HepG2 (cell line): ENCODE results near the gene DYSF.

ENCODE experiments used
- ATF7 ChIP-seq, 2 experiments: fragments of 450-650 bp in 1 of 2; sonication (generic) in 1 of 2; formaldehyde crosslinking in 1 of 2; IDR thresholded peaks; 2 replicates each; pipeline versions ENCODE4 v1.4.0 to v1.6.1; 2016 to 2020; ENCODE audit warnings: antibody characterized with exemption in 1 of 2, mild to moderate bottlenecking in 1 of 2, missing genetic modification reagents in 1 of 2
- CBX2 ChIP-seq, 2 experiments: fragments of 200-600 bp in 1 of 2; sonication (generic); formaldehyde crosslinking in 1 of 2; IDR thresholded peaks; 2 replicates each; pipeline versions ENCODE4 v1.7.0 to v1.8.1; 2018 to 2022; ENCODE audit warnings: low read depth in 2 of 2, low read length in 1 of 2, mild to moderate bottlenecking in 1 of 2, missing genetic modification reagents in 1 of 2
- FOSL2 ChIP-seq: sonication (generic); formaldehyde crosslinking; IDR thresholded peaks from 2 replicates; pipeline ENCODE4 v1.4.0; 2020; ENCODE audit warnings: missing genetic modification reagents
- JUND ChIP-seq: sonication (generic); formaldehyde crosslinking; IDR thresholded peaks from 2 replicates; pipeline ENCODE4 v1.8.0; 2022; ENCODE audit warnings: mild to moderate bottlenecking, missing genetic modification reagents
- MXD4 ChIP-seq: IDR thresholded peaks from 2 replicates; pipeline ENCODE4 v1.6.1; 2016; ENCODE audit warnings: mild to moderate bottlenecking, missing biosample characterization, missing genetic modification reagents
- POLR2A ChIP-seq, 2 experiments: IDR thresholded peaks; 2 replicates each; pipeline ENCODE4 v1.6.1; 2011; ENCODE audit warnings: low read depth in 2 of 2, low read length in 2 of 2, mild to moderate bottlenecking in 1 of 2, moderate library complexity in 1 of 2; ENCODE audit not compliant: insufficient read depth in 1 of 2
- RFXAP ChIP-seq: sonication (generic); formaldehyde crosslinking; IDR thresholded peaks from 2 replicates; pipeline ENCODE4 v1.4.0; 2020; ENCODE audit warnings: missing genetic modification reagents, borderline replicate concordance
- SMC3 ChIP-seq: IDR thresholded peaks from 2 replicates; pipeline ENCODE4 v1.6.1; 2011; ENCODE audit warnings: low read length, improper control_type of control experiment
- SMYD3 ChIP-seq: sonication (generic); formaldehyde crosslinking; IDR thresholded peaks from 2 replicates; pipeline ENCODE4 v1.8.1; 2023; ENCODE audit warnings: mild to moderate bottlenecking, missing genetic modification reagents
- SP1 ChIP-seq, 2 experiments: fragments of 450-650 bp in 1 of 2; sonication (generic) in 1 of 2; formaldehyde crosslinking in 1 of 2; IDR thresholded peaks; 2 replicates each; pipeline versions ENCODE4 v1.4.0 to v1.6.1; 2016 to 2020; ENCODE audit warnings: missing genetic modification reagents in 1 of 2
- ZBTB25 ChIP-seq: IDR thresholded peaks from 2 replicates; pipeline ENCODE4 v1.6.1; 2018; ENCODE audit warnings: missing genetic modification reagents
- ZFYVE20 ChIP-seq: sonication (generic); formaldehyde crosslinking; IDR thresholded peaks from 2 replicates; pipeline ENCODE4 v1.8.0; 2023; ENCODE audit warnings: low read depth, mild to moderate bottlenecking, moderate library complexity, missing genetic modification reagents, borderline replicate concordance
- ZNF281 ChIP-seq: sonication (generic); formaldehyde crosslinking; IDR thresholded peaks from 2 replicates; pipeline ENCODE4 v1.4.0; 2020; ENCODE audit warnings: missing genetic modification reagents, borderline replicate concordance

- no peak for TF ChIP-seq POLR2A (IDR thresholded peaks at IDR 0.05; ENCODE audit: insufficient read depth in 1 of 2, low read depth in 2 of 2, low read length in 2 of 2)
- no peak for TF ChIP-seq ZNF281 (CRISPR knock-in tag)
- TF ChIP-seq RFXAP (CRISPR knock-in tag) = no peak
- no peak for TF ChIP-seq JUND (CRISPR knock-in tag)
- TF ChIP-seq ATF7 (IDR thresholded peaks at IDR 0.05) = no peak
- TF ChIP-seq ATF7 (CRISPR knock-in tag; IDR thresholded peaks at IDR 0.05) = no peak
- TF ChIP-seq FOSL2 (CRISPR knock-in tag) = no peak
- TF ChIP-seq ZBTB25 (CRISPR knock-in tag) = no peak
- no peak for TF ChIP-seq SP1 (IDR thresholded peaks at IDR 0.05)
- no peak for TF ChIP-seq SP1 (CRISPR knock-in tag; IDR thresholded peaks at IDR 0.05)
- TF ChIP-seq SMC3 = no peak
- no peak for TF ChIP-seq ZFYVE20 (CRISPR knock-in tag)
- TF ChIP-seq CBX2 (IDR thresholded peaks at IDR 0.05; ENCODE audit: low read depth, low read length) = no peak
- no peak for TF ChIP-seq CBX2 (CRISPR knock-in tag; IDR thresholded peaks at IDR 0.05; ENCODE audit: low read depth)
- no peak for TF ChIP-seq MXD4 (CRISPR knock-in tag)
- TF ChIP-seq SMYD3 (CRISPR knock-in tag) = no peak
These were observed 5.2 kb downstream of the DYSF start for GRCh38 chr2:71458413-71459083.
